Astrocyte (in vitro differentiated cells and primary cell): ENCODE data around the gene ELF3. TPM values are rescaled to one million over a fixed set of nuclear protein-coding genes. Genes with fewer than 3 reads are reported as not detected.
"Not testable (repeated sequence)": the region's sequence is repeated elsewhere in the genome, so short reads cannot be mapped to it uniquely, and the experiment has no call there.

Source experiments
- DNase-seq: peaks from one replicate; pipeline ENCODE4 v3.0.0-alpha.2; 2010; ENCODE audit warnings: low read depth
- FAIRE-seq: peaks from 2 replicates; lab custom pipeline; 2011; peaks lifted over from hg19 to GRCh38; lab: Jason Lieb, UNC
- H2AFZ ChIP-seq: 2 replicates; pipeline ENCODE4 v1.6.0; 2012; ENCODE audit warnings: low read depth, low read length, inconsistent platforms
- H3K27ac ChIP-seq: 2 replicates; pipeline ENCODE4 v1.5.1; 2011; ENCODE audit warnings: low read depth, low read length, inconsistent platforms
- H3K27me3 ChIP-seq: 2 replicates; pipeline ENCODE4 v1.6.0; 2011; ENCODE audit warnings: low read length, inconsistent platforms; ENCODE audit not compliant: insufficient read depth
- H3K36me3 ChIP-seq: 2 replicates; pipeline ENCODE4 v1.5.1; 2011; ENCODE audit warnings: low read length, inconsistent platforms; ENCODE audit not compliant: insufficient read depth
- H3K4me1 ChIP-seq: 2 replicates; pipeline ENCODE4 v1.5.1; 2011; ENCODE audit warnings: low read length, inconsistent platforms; ENCODE audit not compliant: insufficient read depth
- H3K4me2 ChIP-seq: 2 replicates; pipeline ENCODE4 v1.6.0; 2012; ENCODE audit warnings: low read length, inconsistent platforms
- H3K4me3 ChIP-seq: 2 replicates; pipeline ENCODE4 v1.5.1; 2011; ENCODE audit warnings: low read depth, mild to moderate bottlenecking, low read length, inconsistent platforms; ENCODE audit not compliant: insufficient read depth
- H3K79me2 ChIP-seq: 2 replicates; pipeline ENCODE4 v1.6.0; 2012; ENCODE audit warnings: mild to moderate bottlenecking, low read length, inconsistent platforms; ENCODE audit not compliant: insufficient read depth
- H3K9ac ChIP-seq: 2 replicates; pipeline ENCODE4 v1.6.0; 2012; ENCODE audit warnings: mild to moderate bottlenecking, low read length, inconsistent platforms
- H3K9me3 ChIP-seq: 2 replicates; pipeline ENCODE4 v1.5.1; 2012; ENCODE audit warnings: low read depth, mild to moderate bottlenecking, low read length, inconsistent platforms; ENCODE audit not compliant: insufficient read depth
- H4K20me1 ChIP-seq: 2 replicates; pipeline ENCODE4 v1.6.0; 2012; ENCODE audit warnings: low read length, inconsistent platforms; ENCODE audit not compliant: insufficient read depth
- H3K27ac Mint-ChIP-seq: one replicate; pipeline ENCODE4 v1.8.0; 2021; ENCODE audit warnings: mild to moderate bottlenecking, mixed read lengths; ENCODE audit not compliant: unreplicated experiment
- H3K27me3 Mint-ChIP-seq: one replicate; pipeline ENCODE4 v1.8.0; 2021; ENCODE audit warnings: low read depth, mixed read lengths; ENCODE audit not compliant: unreplicated experiment
- H3K36me3 Mint-ChIP-seq: one replicate; pipeline ENCODE4 v1.8.0; 2021; ENCODE audit warnings: low read depth, mixed read lengths; ENCODE audit not compliant: unreplicated experiment
- H3K4me1 Mint-ChIP-seq: one replicate; pipeline ENCODE4 v1.8.0; 2021; ENCODE audit warnings: low read depth, mixed read lengths; ENCODE audit not compliant: unreplicated experiment
- H3K4me3 Mint-ChIP-seq: one replicate; pipeline ENCODE4 v1.8.0; 2021; ENCODE audit warnings: mild to moderate bottlenecking, moderate library complexity, mixed read lengths; ENCODE audit not compliant: unreplicated experiment
- H3K9me3 Mint-ChIP-seq: one replicate; pipeline ENCODE4 v1.8.0; 2021; ENCODE audit warnings: mild to moderate bottlenecking, mixed read lengths; ENCODE audit not compliant: unreplicated experiment
- microRNA-seq: library from miRNA; unstranded; fragments of <30 nt; microRNA quantifications from one replicate; pipeline ENCODE4 v1.2.0, GENCODE V29; 2020
- total RNA-seq: library from RNA; stranded (reverse); gene quantifications from 2 replicates; pipeline ENCODE4 v1.2.1, GENCODE V29; 2021

ELF3 gene
- total RNA-seq, 1 donor from 2014 or later = 2.9 TPM

GRCh38 chr1:202064889-202065312 is 54.5 kb downstream of the ELF3 start:
- not testable (repeated sequence) for H3K36me3 ChIP-seq, DNase-seq, H3K27me3 Mint-ChIP-seq, H3K27me3 ChIP-seq, H3K27ac Mint-ChIP-seq, H3K4me2 ChIP-seq, FAIRE-seq, H3K4me1 Mint-ChIP-seq, H3K4me1 ChIP-seq, H3K9me3 Mint-ChIP-seq, H2AFZ ChIP-seq, H3K36me3 Mint-ChIP-seq, H3K79me2 ChIP-seq, H3K4me3 Mint-ChIP-seq, H3K9ac ChIP-seq, H3K27ac ChIP-seq, H3K9me3 ChIP-seq, H3K4me3 ChIP-seq, H4K20me1 ChIP-seq

Small RNA genes within 50 kb of the gene (microRNA-seq; reads per million reads assigned to microRNA genes)
- 1.1 reads per million for gene MIR6740

Other genes with a start within 250 kb of the ELF3 start
- 47.9 and 50.2 TPM in 2 replicates for gene IPO9, start 181.4 kb upstream of the ELF3 start, total RNA-seq
- 9.8 and 10.1 TPM in 2 replicates for gene SHISA4, start 121.7 kb upstream of the ELF3 start, total RNA-seq
- gene LMOD1, start 64.0 kb upstream of the ELF3 start, total RNA-seq = 13.2 and 14.9 TPM in 2 replicates
- 130 and 139 TPM in 2 replicates for gene TIMM17A, start 55.1 kb upstream of the ELF3 start, total RNA-seq
- 65.8 and 68.9 TPM in 2 replicates for gene RNPEP, start 27.9 kb upstream of the ELF3 start, total RNA-seq
- gene GPR37L1, start 112.3 kb downstream of the ELF3 start, total RNA-seq = not detected in 2 replicates
- 72.9 and 83.0 TPM in 2 replicates for gene ARL8A, start 134.2 kb downstream of the ELF3 start, total RNA-seq
- 0.58 and 0.75 TPM in 2 replicates for gene PTPN7, start 150.0 kb downstream of the ELF3 start, total RNA-seq
- gene LGR6, start 183.2 kb downstream of the ELF3 start, total RNA-seq = 0.27 and 0.48 TPM in 2 replicates